Upper lobe of right lung (tissue), 1 donor: ENCODE results near the gene FGFRL1. TPM values are rescaled to one million over a fixed set of nuclear protein-coding genes. Genes with fewer than 3 reads are reported as not detected.

Experiments used
- ATAC-seq: fragments of 200-7000 bp; cut with Tn5 transposase; one replicate; pipeline ENCODE4 v1.9.1; 2020; ENCODE audit warnings: mild to moderate bottlenecking, moderate library complexity
- DNase-seq: peaks from one replicate; pipeline ENCODE4 v3.0.0-alpha.2; 2020
- H3K27ac ChIP-seq: fragments of 200-600 bp; one replicate; pipeline ENCODE4 v1.8.0; 2022
- H3K27me3 ChIP-seq: fragments of 200-600 bp; one replicate; pipeline ENCODE4 v1.8.0; 2022; ENCODE audit warnings: mild to moderate bottlenecking
- H3K36me3 ChIP-seq: fragments of 200-600 bp; one replicate; pipeline ENCODE4 v1.8.0; 2022
- H3K4me1 ChIP-seq: fragments of 200-600 bp; one replicate; pipeline ENCODE4 v1.8.0; 2022
- H3K4me3 ChIP-seq: fragments of 200-600 bp; one replicate; pipeline ENCODE4 v1.8.0; 2022; ENCODE audit warnings: mild to moderate bottlenecking
- H3K9me3 ChIP-seq: fragments of 200-600 bp; one replicate; pipeline ENCODE4 v1.8.0; 2022
- intact Hi-C: fragments of 100-400 bp; cut with DNase I; formaldehyde crosslinking; loops from one replicate; pipeline ENCODE4 v1.11.0; 2022
- total RNA-seq: library from RNA; stranded (reverse); fragmentation: NEBNext Ultra II Directional; extraction: Animal tissue kit (Norgen Biotek cat#: 25700); gene quantifications from one replicate; pipeline ENCODE4 v1.2.1, GENCODE V29; 2021
- TF ChIP-seq, protein P1 (sequence below): fragments of 200-600 bp; IDR thresholded peaks from one replicate; pipeline ENCODE4 v1.8.0; 2022; ENCODE audit warnings: antibody characterized with exemption
- donor health status: DM: no; HTN: yes; CAD: no; lungs with severe emphysema.

The FGFRL1 gene
- total RNA-seq, 1 donor from 2014 or later, result 25.2 TPM

DNA sequence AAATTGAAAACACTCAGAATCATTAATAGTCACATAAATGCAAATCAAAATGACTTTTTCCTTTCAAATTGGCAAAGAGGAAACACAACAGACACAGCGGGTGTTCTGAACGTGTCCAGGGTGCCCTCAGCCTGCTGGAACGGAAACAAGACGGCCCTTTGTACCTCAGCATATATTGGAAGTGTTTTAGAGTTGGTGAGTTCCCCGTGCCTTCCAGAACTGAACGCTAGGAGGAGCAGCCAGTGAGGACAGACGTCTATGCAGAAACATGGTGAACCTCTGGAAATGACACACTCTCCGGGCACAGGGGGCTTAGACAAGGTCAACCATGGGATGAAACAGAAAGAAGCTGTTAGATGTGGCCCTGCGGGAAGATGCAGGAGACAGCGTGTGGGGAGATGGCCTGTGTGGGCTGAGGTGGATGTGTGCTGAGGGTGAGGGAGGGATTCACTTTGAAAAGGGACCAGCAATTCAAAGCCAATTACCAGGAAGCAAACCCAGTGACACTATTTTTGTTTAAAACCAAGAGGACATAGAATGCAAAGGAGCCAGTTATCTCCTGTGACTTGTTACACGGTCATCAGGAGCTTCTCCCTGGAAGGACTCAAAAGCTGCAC is 61.5 kb downstream of the FGFRL1 start:
- intact Hi-C loops, result no loop called here
- H3K9me3 ChIP-seq, result no peaks in the 10 kb centered on the region
- peak; percentile 86 for ATAC-seq
- H3K27me3 ChIP-seq, result no peaks in the 10 kb centered on the region
- H3K4me1 ChIP-seq, result no peaks in the 10 kb centered on the region
- TF ChIP-seq, protein P1, sequence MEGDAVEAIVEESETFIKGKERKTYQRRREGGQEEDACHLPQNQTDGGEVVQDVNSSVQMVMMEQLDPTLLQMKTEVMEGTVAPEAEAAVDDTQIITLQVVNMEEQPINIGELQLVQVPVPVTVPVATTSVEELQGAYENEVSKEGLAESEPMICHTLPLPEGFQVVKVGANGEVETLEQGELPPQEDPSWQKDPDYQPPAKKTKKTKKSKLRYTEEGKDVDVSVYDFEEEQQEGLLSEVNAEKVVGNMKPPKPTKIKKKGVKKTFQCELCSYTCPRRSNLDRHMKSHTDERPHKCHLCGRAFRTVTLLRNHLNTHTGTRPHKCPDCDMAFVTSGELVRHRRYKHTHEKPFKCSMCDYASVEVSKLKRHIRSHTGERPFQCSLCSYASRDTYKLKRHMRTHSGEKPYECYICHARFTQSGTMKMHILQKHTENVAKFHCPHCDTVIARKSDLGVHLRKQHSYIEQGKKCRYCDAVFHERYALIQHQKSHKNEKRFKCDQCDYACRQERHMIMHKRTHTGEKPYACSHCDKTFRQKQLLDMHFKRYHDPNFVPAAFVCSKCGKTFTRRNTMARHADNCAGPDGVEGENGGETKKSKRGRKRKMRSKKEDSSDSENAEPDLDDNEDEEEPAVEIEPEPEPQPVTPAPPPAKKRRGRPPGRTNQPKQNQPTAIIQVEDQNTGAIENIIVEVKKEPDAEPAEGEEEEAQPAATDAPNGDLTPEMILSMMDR, result peak; percentile 69
- no peak overlapping the region for H3K27ac ChIP-seq
- H3K36me3 ChIP-seq, result no peaks in the 10 kb centered on the region
- peak; percentile 62 for DNase-seq
- H3K4me3 ChIP-seq, result no peak overlapping the region

DNA sequence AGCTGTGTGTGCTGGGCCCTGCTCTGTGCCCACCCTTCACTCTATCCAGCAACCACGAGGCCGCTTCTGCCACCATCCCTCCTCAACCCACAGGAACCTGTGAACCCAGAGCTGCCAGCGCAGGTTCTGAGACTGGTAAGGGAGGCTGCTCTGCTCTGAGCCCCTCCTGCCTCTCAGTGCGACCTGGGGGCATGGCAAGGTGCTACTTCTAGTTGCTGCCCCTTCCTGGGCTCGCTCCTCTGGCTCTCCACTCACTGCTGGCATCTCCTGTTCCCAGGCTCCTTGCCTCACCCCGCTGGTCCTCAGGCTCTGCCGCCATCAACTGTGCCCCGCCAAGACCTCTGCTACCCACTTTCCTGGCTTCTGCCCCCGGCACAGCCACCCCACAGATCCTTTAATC is 62.7 kb downstream of the FGFRL1 start:
- no peak overlapping the region for H3K4me3 ChIP-seq
- DNase-seq (no peak), ATAC-seq (no peak)
- H3K9me3 ChIP-seq, result no peaks in the 10 kb centered on the region
- H3K27me3 ChIP-seq, result no peaks in the 10 kb centered on the region
- TF ChIP-seq, protein P1, result no peak
- H3K27ac ChIP-seq, result no peak overlapping the region
- H3K36me3 ChIP-seq, result no peaks in the 10 kb centered on the region
- intact Hi-C loops, result no loop called here
- no peaks in the 10 kb centered on the region for H3K4me1 ChIP-seq

DNA sequence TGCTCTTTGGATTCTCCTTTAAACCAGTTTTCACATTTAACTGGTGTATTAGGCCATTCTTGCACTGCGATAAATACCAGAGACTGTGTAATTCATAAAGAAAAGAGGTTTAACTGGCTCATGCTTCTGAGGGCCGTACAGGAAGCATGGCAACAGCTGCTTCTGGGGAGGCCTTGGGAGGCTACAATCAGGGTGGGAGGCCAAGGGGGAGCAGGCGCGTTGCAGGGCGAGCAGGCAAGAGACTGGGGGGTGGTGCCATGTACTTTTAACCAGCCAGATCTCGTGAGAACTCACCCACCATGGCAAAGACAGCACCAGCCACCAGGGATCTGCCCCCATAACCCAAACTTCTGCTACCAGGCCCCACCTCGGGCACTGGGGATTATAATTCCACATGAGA is 63.8 kb downstream of the FGFRL1 start:
- DNase-seq, result peak; percentile 26
- intact Hi-C loops, result no loop called here
- no peaks in the 10 kb centered on the region for H3K4me1 ChIP-seq

DNA sequence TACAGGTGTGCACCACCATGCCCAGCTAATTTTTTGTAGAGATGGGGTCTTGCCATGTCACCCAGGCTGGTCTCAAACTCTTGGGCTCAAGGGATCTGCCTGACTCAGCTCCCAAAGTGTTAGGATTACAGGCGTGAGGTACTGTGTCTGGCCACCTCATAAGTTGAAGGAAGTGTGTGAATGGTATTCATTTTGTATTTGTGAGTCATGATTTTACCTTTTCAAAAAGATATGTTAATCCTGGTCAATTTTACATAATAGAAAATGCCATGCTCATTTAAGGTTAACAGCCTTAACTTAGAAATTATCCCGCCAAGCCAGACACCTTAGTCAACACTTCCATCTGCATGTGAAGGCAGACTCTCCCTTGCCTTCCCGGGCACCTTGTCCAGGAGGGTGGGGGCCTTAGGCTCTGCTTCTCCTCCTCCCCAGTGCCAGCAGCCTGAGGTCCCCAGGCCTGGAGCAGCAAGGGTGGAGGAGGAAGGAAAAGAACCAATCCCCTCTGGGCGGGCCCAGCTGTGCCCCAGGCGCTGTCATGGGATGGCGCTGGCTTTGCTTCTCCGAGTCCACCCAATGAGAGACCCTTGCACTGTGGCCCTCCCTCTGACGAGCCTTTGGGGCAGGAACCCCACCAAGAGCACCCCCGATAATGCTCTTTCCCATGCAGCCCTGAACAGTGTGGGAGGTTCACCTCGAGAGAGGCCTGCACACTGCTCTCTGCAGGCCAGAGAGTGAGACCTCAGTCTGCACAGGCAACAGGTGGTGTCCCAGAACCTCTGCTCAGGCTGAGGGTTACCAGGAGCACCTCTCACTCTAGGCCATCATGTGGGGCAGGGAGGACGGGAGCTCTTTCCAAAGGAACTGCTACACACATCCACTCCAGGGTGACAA is 64.6 kb downstream of the FGFRL1 start:
- Histone ChIP-seq H3K27me3 (peaks cover 6% of the 10 kb centered on the region), H3K4me3 (no peak overlapping the region), H3K9me3 (no peaks in the 10 kb centered on the region), H3K27ac (no peak overlapping the region), H3K36me3 (no peaks in the 10 kb centered on the region), H3K4me1 (no peaks in the 10 kb centered on the region)
- TF ChIP-seq, protein P1, result no peak
- intact Hi-C loops, result no loop called here
- peak; percentile 52 for DNase-seq
- peak; percentile 6 for ATAC-seq

More for the DNA sequence above, 63.8 kb downstream of the FGFRL1 start:
- Histone ChIP-seq H3K4me3 (no peak overlapping the region), H3K9me3 (no peaks in the 10 kb centered on the region), H3K27ac (no peak overlapping the region), H3K36me3 (no peaks in the 10 kb centered on the region), H3K27me3 (no peaks in the 10 kb centered on the region)
- ATAC-seq, result no peak
- TF ChIP-seq, protein P1, result no peak

Other genes starting within 250 kb of the FGFRL1 start
- gene CPLX1, start 185.5 kb upstream of the FGFRL1 start, total RNA-seq, result 5.2 TPM
- 138 TPM for gene GAK, start 79.3 kb upstream of the FGFRL1 start, total RNA-seq
- gene TMEM175, start 79.2 kb upstream of the FGFRL1 start, total RNA-seq, result 42.4 TPM
- 19.1 TPM for gene DGKQ, start 38.1 kb upstream of the FGFRL1 start, total RNA-seq
- 49.2 TPM for gene IDUA, start 24.6 kb upstream of the FGFRL1 start, total RNA-seq
- gene SLC26A1, start 18.2 kb upstream of the FGFRL1 start, total RNA-seq, result 0.20 TPM
- gene RNF212, start 101.9 kb downstream of the FGFRL1 start, total RNA-seq, result 6.9 TPM
- 43.9 TPM for gene SPON2, start 161.0 kb downstream of the FGFRL1 start, total RNA-seq
- gene CTBP1, start 237.5 kb downstream of the FGFRL1 start, total RNA-seq, result 169 TPM